HG02970 (cell line): ENCODE data around the gene XCR1.
"Not testable (repeated sequence)": the region's sequence is repeated elsewhere in the genome, so short reads cannot be mapped to it uniquely, and the experiment has no call there.

ENCODE experiments used
- ATAC-seq: cut with Tn5 transposase; IDR thresholded peaks from one replicate; pipeline ENCODE4 v1.9.1; 2021; ENCODE audit warnings: mild to moderate bottlenecking, moderate library complexity, moderate number of reproducible peaks; ENCODE audit not compliant: unreplicated experiment, low FRiP score

Gene XCR1, protein sequence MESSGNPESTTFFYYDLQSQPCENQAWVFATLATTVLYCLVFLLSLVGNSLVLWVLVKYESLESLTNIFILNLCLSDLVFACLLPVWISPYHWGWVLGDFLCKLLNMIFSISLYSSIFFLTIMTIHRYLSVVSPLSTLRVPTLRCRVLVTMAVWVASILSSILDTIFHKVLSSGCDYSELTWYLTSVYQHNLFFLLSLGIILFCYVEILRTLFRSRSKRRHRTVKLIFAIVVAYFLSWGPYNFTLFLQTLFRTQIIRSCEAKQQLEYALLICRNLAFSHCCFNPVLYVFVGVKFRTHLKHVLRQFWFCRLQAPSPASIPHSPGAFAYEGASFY

DNA sequence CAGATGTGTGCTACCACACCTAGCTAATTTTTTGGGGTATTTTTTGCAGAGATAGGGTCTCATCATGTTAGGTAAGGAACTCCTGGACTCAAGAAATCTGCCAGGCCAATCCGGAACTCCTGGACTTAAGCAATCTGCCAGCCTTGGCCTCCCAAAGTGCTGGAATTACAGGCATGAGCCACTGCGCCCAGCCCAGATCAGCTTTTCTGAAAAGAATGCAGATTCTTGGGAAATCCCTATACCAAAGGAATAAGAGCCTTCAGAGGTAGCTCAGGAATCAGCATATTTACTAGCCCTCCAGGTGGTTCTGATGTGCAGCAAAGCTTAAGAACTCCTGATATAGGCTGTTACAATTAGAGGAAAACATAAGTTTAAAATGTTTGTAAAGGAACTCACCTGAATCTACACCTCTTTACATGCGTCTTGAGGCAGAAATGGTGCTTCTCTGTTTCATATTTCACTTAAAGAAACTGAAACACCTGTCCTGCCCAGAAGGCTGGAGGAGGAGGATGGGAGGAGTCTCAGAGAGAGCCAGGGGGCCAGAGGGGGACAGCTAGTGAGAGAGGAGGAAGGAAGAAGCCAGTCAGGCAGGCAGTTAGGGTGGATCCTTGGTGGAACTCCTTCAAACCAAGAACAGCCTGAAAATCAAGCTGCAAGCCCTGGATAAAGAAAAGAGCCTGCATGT, at the start of gene XCR1:
Gene XCR1 (minus strand): TSS at position 463 of the 685 bp plus-strand sequence. CDS start 5,536 bp downstream, outside the sequence.
- ATAC-seq = no peak

DNA sequence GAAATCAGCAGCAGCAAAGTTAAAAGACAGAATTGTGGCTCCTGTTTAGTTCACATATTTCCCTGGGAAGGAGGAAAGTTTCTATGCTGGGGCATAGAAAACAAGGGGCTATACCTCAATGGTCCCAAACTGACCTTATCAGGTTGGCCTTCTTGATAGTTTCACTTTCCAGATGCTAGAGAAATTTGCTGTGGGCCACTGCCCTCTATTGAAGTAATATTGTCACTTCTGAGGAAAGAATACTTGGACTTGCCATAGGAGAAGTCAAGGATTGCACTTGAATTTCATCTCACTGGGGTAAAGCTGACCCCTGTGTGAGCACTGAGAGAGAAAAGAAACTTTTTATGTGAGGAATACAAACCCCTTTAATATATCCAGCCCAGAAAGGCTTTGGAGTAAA, 49.3 kb upstream of the XCR1 start:
- no peak for ATAC-seq

DNA sequence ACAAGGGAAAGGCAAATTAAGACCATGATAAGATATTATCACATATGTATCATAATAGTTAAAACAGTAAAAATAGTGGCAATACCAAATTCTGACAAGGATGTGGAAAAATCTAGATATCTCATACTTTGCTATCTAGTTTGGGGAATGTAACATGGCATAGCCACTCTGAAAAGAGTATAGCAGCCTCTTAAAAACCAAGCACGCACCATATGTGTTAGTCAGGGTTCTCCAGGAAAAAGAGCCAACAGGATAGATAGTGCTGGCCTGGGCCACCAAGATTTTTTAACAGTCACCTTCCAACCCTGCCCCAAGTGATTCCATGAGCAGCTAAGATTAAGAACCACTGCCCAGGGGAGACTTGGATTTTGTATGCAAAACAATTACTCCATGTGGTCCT, 48.5 kb upstream of the XCR1 start:
- ATAC-seq = no peak

DNA sequence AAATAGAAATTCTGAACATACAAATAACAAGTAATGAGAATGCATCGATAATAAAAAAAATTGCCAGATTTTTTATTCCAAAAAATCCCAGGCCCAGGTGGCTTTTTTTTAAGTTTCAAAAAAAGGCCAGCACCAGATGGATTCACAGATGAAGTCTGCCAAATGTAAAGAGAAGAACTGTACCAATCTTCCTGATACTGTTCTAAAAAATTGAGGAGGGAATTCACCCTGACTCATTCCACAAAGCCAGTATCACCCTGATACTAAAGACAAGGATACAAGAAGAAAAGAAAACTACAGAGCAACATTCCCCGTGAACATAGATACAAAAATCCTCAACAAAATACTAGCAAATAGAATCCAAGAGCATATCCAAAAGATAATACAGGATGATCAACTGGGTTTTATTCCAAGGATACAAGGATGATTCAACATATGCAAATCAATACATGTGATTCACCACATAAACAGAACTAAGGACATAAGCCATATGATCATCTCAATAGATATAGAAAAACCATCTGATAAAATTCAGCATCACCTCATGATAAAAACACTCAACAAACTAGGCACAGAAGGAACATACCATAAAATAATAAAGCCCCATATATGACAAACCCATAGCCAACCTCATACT, 44.1 kb upstream of the XCR1 start:
- no peak for ATAC-seq

DNA sequence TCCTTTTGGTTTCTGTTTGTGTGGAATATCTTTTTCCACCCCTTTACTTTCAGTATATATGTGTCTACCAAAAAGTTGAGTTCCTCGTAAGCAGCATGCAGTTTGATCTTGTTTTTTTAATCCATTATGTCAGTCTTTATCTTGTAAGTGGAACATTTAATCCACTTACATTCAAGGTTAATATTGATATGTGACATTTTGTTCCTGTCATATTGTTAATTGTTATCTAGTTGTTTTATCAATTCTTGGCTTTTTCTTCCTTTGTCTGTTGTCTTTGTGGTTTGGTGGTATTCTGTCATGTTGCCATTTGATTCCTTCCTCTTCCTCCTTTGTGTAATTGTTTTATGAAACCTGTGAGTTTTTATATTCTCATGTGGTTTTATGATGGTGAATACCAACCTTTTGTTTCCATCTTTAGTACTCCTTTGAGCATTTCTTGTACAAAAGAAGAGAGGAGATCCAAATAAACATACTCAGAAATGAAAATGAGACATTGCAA, 43.4 kb upstream of the XCR1 start:
- no peak for ATAC-seq

DNA sequence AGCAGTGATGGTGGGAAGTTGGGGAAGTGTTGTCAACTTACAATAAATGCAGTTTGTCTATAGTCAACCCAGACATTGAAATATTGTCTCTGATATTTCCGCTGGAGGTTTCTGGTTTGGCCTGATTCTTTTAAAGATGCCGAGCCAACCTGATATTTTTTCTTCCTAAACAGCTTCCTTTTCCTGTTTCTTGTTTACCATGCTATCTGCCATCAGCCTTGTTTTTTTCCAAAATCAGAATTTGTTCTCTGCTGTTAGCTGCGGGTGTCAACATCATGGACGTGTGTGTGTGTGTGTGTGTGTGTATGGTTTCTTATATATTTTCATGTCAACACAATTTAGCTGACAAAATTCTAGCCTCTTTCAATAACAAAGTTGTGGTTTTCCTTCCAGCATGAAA, 41.2 kb upstream of the XCR1 start:
- ATAC-seq = no peak

DNA sequence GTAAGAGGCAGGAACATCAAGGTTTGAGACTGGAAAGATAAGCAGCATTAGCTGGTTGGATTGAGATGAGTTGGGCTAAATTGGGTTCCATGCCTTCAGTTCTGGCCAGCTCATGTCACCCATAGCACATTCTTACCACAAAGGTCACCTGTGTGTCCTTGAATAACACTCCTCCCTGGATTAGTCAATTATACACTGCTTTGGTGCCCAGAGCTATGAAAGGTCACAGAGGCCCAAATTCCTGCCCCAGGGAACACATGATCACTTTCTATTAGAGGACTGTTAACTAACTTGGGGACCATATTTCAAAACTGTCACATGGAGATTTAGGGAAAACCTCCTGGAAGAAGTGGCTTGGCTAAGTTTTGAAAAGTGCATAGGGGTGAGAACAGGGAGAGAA, 40.1 kb upstream of the XCR1 start:
- no peak for ATAC-seq

DNA sequence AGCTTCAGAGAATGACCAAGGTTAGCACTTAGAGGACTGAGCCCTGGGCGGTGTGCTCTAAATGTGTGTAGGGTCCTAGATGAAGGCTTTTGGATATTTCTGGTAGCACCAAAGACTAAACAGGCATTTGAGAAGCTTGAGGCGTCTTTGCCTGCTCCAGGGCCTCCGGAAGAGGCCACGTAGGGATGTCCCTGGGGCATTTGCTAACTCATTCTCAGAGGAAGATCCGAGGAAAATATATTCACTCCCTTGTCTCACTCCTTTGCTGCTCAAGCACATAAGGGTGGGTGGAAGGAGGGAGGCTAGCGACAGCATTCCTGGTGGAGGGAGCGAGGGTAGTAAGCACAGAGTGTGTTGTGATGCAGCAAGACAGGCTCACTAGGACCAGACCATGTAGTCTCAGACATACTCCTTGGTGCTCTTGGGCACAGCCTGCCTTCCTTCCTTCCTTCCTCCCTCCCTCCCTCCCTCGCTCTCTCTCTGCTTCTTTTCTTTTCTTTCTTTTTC, 38.5 kb upstream of the XCR1 start:
- ATAC-seq = no peak

DNA sequence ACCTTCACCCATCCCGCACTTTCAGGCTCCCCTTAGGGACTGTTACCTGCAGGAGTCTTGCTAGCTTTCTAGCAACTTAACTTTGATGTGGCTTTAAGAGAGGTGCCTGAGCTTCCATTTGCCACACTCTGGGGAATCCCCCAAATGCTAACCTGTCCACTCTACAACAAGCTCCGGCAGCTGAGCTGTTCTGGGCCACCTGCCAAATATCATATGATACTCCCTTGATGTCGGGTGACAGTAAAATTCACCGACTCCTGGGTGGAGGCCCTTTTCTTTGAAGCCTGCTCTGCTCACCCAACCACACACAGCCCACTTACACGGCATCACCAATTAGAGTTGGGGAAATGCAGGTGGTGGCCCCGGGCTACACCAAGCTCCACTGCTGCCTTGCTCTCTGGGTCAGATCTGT, 38.0 kb upstream of the XCR1 start:
- ATAC-seq = no peak

DNA sequence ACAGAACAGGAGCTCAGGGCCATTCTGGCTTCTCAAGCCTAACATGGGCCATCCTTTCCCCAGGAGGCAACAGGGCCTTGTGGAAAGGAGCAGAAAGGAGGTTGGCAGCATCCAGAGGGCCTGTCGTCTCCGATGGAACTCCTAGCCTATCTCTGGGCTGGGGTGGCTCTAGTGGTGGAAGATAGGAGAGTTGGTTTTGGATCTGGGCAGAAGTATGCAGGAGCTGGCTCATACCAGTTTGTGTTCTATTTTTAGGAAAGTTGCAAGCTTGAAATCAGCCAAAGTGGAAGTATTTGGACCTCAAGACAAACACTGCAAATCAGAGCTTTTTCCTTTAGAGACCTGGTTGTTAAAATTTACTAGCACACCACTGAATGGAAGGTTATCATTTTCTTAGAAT, 35.4 kb upstream of the XCR1 start:
- no peak for ATAC-seq

DNA sequence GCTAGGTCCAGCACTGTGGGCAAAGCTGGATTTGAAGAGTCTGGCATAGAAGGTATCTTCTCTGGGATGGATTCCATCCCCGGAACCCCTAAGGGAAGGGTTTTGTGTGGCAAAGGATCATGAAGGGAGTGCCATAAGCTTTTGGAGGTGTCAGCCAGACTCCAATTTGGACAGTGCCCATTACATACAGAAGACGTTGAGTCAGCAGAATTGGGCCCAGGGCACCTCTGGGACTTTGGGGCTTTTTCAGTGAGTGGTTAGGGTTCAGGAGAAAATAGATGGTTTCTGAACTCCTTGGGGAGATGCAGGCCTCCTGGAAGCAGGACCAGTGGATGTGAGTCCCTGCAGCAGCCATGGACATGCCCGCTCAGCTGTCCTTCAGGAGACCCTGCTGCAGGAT, 34.6 kb upstream of the XCR1 start:
- ATAC-seq = no peak

DNA sequence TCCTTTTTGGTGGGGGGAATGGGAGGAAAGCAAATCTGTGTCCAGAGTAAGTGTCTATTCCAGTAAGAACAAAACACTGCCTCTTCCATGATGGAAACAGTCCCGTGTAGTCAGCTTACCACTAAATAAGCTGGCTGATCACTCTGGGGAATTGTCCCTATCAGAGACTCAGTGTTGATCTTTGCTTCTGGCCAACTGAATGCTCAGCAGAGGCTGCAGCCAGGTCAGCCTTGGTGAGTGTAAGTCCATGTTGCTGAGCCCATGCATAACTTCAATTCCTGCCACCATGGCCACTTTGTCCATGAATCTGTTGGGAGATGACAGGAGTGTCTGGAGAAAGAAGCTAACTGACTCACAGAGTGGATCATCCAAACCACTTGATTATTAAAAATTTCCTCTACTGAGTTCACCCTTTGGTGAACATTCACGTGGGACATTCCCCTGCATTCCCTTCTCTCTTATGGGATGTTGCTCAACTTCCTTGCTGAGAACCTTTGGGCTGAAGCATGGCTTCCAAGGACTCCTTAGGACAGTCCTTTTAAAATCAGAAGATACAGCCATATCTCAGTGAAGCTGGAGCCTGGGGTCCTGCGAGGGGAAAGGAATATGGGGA, 33.9 kb upstream of the XCR1 start:
- no peak for ATAC-seq

DNA sequence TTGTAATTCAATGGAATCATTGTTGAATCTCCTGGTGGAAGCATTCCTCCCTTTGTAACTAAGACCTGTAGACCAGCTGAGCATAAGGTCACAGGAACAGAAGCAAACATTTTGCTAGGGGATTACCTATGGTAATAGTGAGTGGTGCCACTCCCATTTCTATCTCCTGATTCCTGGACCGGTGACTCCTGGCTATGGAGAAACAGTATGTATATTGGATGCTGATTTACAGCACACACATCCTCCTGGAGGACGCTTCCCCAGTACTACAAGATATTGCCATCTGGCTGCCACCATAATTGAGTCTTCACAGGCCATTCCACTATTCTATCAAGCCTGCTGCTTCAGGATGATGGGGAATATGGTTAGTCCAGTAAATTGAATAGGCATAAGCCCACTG, 33.3 kb upstream of the XCR1 start:
- ATAC-seq = no peak

DNA sequence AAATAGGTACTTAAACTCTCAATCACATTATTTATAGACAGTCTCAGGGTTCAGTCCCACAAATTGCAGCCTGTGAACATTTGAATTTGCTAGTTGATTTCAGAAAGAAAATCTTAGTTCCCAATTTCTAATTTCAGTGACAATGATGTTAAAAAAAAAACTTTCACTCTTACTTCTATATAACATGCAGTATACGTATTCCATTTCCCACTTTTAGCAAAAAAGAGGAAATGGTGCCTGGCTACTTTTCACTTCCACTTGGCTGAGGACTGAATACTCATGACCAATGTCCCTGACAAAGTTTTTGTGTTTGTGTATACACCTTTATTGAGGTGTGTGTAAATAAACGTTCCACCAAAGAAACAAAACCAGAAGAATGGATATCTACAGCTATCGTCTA, 32.1 kb upstream of the XCR1 start:
- no peak for ATAC-seq

DNA sequence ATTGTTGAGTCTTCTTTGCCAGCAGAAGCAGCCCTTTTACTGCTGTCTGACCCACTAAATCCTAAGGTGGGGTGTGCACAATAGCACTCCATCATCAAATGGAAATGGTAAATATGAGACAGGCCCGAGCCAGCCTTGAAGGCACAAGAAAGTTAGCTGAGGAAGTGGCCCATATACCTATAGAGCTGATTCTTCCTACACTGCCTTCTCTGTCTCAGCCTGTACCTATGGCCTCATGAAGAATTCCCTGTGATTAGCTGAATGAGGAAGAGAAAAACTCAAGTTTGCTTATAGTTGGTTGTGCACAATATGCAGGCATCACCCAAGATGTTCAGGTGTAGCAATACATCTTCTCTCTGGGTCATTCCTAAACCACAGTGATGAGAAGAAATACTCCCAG, 31.7 kb upstream of the XCR1 start:
- no peak for ATAC-seq

DNA sequence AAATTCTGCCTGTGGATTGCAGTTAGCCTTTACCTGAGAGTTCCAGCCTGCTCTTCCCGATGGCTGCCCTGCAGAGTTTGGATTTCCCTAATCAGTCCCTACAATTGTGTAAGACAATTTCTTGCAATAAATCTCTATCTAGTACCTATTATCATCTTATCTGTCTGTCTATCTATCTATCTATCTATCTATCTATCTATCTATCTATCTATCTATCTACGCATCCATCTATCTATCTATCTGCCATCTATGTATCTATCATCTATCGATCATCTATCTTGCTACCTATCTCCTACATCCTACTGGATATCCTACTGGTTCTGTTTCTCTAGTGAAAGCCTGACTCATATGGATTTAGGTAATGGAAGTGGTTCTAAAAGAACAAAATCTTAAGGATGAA, 30.4 kb upstream of the XCR1 start:
- ATAC-seq = no peak

DNA sequence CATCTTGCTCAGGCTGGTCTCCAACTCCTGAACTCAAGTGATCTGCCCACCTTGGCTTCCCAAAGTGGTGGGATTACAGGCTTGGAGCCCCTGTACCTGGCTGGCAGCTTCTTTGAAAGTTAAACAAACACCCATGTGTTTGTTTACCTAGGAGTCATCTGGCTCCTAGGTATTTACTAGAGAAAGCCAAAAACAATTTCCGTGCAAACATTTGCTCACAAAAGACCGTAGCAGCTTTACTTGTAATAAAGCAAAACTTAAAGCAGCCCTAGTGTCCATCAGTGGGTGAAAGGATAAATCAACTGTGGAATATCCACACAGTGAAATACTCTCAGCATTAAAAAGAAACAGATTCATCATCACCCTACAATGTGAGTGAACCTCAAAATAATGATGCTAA, 29.4 kb upstream of the XCR1 start:
- ATAC-seq = no peak

DNA sequence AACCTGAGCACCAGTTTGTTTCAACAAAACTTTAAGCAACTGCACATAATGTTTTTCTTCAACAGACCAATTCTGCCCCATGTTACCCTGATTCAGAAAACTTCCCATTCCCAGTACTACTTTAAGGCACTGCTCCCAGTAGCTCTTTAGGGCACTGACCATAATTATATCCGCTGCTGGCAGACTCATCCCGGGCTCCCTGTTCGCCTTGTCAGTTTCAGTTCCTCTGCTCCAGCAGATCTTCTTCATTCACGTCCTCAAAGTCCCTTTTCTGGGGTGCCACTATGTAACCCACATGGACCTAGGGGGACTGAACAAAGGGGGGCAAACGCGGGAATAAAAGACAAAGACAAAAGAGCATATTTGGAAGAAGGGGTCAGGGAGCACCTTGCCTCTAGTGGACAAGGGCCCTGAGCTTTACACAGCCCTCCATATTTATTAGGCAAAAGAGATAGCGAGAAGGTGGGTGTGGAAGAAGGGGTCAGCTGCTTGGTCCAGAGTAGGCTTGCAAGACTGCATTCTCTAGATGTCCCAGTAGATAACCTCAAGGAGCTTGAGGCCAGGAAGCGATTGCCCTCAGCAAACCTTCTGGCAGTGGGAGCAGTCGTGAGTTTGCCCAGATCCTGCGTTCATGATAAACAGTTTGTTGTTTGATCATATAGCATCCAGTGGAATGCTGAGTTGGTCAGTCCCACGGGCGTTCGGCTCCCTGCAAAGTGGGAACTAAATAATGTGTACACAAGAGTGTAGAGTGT, 26.7 kb upstream of the XCR1 start:
- not testable (repeated sequence) for ATAC-seq

DNA sequence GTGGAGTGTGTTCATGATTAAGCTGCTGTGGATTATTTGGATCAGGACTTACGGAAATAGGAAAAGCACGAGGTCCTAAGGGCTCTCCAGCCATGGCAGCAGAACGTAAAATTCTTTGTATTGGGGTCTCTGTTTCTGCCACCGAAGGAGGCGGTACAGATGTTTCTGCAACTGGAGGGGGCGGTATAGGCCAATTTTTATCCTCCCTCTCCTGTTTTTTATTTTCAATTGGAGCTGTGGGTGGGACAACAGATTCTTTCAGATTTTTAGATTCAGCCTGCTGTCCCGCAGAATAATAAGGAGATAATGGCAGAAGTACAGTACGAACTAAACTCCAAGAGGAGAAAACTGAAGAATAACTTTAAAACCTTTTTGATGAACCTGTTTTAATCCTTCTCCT, 26.0 kb upstream of the XCR1 start:
- not testable (repeated sequence) for ATAC-seq

DNA sequence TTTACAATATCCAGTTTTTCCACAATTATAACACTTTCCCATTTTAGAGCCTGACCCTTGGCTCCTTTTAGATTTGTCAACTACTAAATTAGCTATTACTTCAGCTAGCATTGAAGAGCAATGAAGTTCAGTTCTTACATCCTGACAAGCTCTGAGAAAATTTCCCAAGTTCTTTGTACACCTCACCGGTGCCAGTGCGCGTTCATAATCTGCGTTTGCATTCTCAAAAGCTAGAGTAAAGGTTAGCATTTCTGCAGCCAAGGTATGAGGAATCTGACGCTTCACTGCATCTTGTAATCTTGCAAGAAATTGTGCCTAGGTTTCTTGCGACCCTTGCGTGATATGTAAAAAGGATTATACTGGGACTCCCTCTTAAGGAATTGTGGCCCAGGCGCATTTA, 25.2 kb upstream of the XCR1 start:
- no peak for ATAC-seq
